ENCODE results near the gene CRABP2.

The CRABP2 gene

DNA sequence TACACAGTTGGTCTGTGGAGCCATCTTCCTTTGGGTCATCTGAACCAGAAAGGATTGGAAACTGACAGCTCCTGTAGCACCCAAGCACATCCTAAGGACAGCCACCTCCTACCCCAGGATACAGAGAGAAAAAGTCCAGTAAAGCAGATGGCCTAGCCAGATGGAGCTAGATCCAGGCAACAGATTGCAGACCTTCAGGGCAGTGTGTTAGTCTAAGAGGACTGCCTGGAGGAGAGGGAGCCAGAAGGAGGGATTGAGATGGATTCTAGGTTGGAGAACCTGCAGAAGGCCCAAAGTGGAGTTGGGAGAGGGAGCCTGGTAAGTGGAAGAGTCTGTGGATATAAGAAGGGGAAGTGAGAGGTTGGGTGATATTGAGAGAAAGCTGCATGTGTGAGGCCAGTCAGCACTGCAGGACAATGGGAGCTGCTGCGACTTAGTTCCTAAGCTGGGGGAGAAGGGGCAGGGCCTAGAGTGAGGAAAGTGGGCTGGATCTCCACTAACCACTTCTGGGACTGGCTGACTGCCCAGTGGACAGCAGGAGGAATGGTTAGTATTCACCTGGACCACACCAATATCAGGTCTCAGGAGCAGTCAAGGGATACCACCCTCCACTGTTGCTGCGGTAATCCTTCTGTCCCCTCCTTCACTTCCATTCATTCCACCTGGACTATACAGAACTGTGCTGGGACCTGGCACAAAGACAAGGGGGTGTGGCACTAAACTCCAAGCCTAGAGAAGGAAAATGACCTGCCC is 50.1 kb downstream of the CRABP2 start:
- DNase-seq (ENCODE audit: low spot score): no peak

DNA sequence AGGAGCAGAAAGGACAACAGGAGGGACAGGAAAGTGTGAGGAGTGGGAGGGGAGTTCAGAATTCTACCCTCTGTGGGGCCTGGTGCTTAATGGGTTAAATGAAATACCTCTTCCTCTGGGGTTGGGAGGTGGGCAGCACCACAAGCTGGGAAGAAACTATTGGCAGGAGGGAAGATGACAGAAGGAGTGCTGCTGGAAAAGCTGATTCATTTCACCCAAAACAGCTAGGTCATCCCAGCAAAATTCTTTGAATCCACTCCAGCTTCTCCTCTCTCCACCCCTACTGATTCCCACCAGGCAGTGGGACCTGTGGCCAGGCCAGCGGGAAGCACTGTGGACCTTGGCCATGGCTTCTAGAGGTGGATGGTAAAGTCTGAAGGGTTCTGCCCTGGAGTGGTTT is 50.7 kb downstream of the CRABP2 start:
- no peak for DNase-seq (ENCODE audit: low spot score)

DNA sequence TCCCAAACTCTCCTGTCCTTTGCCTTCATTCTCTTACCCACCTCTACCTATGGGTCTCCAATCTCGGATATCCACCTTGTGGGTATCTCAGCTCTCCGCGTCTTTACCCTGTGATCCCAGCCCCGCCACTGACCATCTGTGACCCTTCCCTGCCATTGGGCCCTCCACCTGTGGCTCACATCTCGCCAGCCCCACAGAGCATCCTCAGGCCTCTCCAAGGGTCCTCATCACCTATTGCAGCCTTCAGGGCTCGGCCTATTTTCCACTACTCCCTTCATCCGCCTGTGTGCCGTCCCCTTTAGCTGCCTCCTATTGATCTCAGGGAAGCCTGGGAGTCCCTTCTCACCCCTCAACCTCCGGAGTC is 52.4 kb downstream of the CRABP2 start:
- no peak for DNase-seq (ENCODE audit: low spot score)

DNA sequence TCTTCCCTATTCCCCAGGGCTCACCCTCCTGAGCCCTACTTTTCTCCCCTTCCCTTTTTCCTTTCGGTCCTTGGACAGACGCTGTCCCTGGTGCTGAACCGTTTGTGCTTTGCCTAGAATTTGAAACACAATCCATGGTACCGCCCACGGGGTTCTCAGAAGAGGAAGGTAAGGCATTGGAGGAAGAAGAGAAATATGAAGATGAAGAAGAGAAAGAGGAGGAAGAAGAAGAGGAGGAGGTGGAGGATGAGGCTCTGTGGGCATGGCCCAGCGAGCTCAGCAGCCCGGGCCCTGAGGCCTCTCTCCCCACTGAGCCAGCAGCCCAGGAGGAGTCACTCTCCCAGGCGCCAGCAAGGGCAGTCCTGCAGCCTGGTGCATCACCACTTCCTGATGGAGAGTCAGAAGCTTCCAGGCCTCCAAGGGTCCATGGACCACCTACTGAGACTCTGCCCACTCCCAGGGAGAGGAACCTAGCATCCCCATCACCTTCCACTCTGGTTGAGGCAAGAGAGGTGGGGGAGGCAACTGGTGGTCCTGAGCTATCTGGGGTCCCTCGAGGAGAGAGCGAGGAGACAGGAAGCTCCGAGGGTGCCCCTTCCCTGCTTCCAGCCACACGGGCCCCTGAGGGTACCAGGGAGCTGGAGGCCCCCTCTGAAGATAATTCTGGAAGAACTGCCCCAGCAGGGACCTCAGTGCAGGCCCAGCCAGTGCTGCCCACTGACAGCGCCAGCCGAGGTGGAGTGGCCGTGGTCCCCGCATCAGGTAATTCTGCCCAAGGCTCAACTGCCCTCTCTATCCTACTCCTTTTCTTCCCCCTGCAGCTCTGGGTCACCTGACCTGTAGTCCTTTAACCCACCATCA is 53.0 kb downstream of the CRABP2 start:
- no peak for DNase-seq (ENCODE audit: low spot score)
